GM11168 (cell line): ENCODE measurements around the gene ADGRF4.

ENCODE experiments used
- in situ Hi-C: fragments of 300-500 bp; cut with MboI; formaldehyde crosslinking; loops from one replicate; pipeline ENCODE4 v1.12.0; 2022; ENCODE audit warnings: low sequenced_read_pairs; ENCODE audit not compliant: unreplicated experiment

Gene ADGRF4

GRCh38 chr6:47698342-47698787 is at the start of gene ADGRF4:
Gene ADGRF4 (plus strand): TSS chr6:47698580. CDS start chr6:47707246, 8,666 bp downstream.
- in situ Hi-C loops = no loop called here

GRCh38 chr6:47650553-47651432 is 47.6 kb upstream of the ADGRF4 start:
- in situ Hi-C loops = no loop called here

- in situ Hi-C loops = no loop called here
These were observed 46.9 kb upstream of the ADGRF4 start for GRCh38 chr6:47651505-47651944.

GRCh38 chr6:47653706-47654105 is 44.7 kb upstream of the ADGRF4 start:
- in situ Hi-C loops = no loop called here

- in situ Hi-C loops = no loop called here
These were observed 44.1 kb upstream of the ADGRF4 start for GRCh38 chr6:47654255-47654654.

- in situ Hi-C loops = no loop called here
These were observed 42.4 kb upstream of the ADGRF4 start for GRCh38 chr6:47655719-47656595.

GRCh38 chr6:47661960-47662359 is 36.4 kb upstream of the ADGRF4 start:
- in situ Hi-C loops = no loop called here

GRCh38 chr6:47663462-47664216 is 34.7 kb upstream of the ADGRF4 start:
- in situ Hi-C loops = no loop called here

- in situ Hi-C loops = no loop called here
These were observed 33.3 kb upstream of the ADGRF4 start for GRCh38 chr6:47665112-47665511.

- in situ Hi-C loops = no loop called here
These were observed 28.5 kb upstream of the ADGRF4 start for GRCh38 chr6:47669684-47670513.

GRCh38 chr6:47670851-47671250 is 27.5 kb upstream of the ADGRF4 start:
- in situ Hi-C loops = no loop called here

- in situ Hi-C loops = no loop called here
These were observed 26.6 kb upstream of the ADGRF4 start for GRCh38 chr6:47671777-47672176.

- in situ Hi-C loops = no loop called here
These were observed 25.6 kb upstream of the ADGRF4 start for GRCh38 chr6:47672816-47673215.

GRCh38 chr6:47674673-47675072 is 23.7 kb upstream of the ADGRF4 start:
- in situ Hi-C loops = no loop called here

- in situ Hi-C loops = no loop called here
These were observed 20.8 kb upstream of the ADGRF4 start for GRCh38 chr6:47677381-47678100.

GRCh38 chr6:47678739-47679138 is 19.6 kb upstream of the ADGRF4 start:
- in situ Hi-C loops = no loop called here

GRCh38 chr6:47679322-47679906 is 19.0 kb upstream of the ADGRF4 start:
- in situ Hi-C loops = no loop called here

- in situ Hi-C loops = no loop called here
These were observed 18.3 kb upstream of the ADGRF4 start for GRCh38 chr6:47680051-47680450.
